Smooth muscle cell (in vitro differentiated cells): ENCODE results near the gene PCLO. TPM values are rescaled to one million over a fixed set of nuclear protein-coding genes. Genes with fewer than 3 reads are reported as not detected.

Source experiments
- DNase-seq: peaks from one replicate; lab custom pipeline; 2025; ENCODE audit not compliant: unreplicated experiment; lab: John Stamatoyannopoulos, UW
- H2AFZ ChIP-seq: fragments of 200-600 bp; sonication (generic); 2 replicates; pipeline ENCODE4 v1.6.0; 2016; ENCODE audit warnings: antibody characterized with exemption, low read depth, mild to moderate bottlenecking
- H3F3A ChIP-seq: fragments of 200-600 bp; sonication (generic); 2 replicates; pipeline ENCODE4 v1.6.0; 2017; ENCODE audit warnings: antibody characterized with exemption, low read depth
- H3K27ac ChIP-seq: fragments of 200-600 bp; sonication (generic); 2 replicates; pipeline ENCODE4 v1.5.1; 2016; ENCODE audit warnings: low read depth, mild to moderate bottlenecking
- H3K27me3 ChIP-seq: fragments of 200-600 bp; sonication (generic); 2 replicates; pipeline ENCODE4 v1.6.1; 2016; ENCODE audit warnings: low read depth, mild to moderate bottlenecking
- H3K36me3 ChIP-seq: fragments of 200-600 bp; sonication (generic); 2 replicates; pipeline ENCODE4 v1.5.1; 2016; ENCODE audit warnings: low read depth
- H3K4me1 ChIP-seq: fragments of 200-600 bp; sonication (generic); 2 replicates; pipeline ENCODE4 v1.5.1; 2016; ENCODE audit warnings: low read depth
- H3K4me2 ChIP-seq: fragments of 200-600 bp; sonication (generic); 2 replicates; pipeline ENCODE4 v1.6.0; 2016; ENCODE audit warnings: mild to moderate bottlenecking
- H3K4me3 ChIP-seq: fragments of 200-600 bp; sonication (generic); 2 replicates; pipeline ENCODE4 v1.5.1; 2016; ENCODE audit warnings: mild to moderate bottlenecking
- H3K79me2 ChIP-seq: fragments of 200-600 bp; sonication (generic); 2 replicates; pipeline ENCODE4 v1.6.0; 2016; ENCODE audit warnings: low read depth, mild to moderate bottlenecking
- H3K9ac ChIP-seq: fragments of 200-600 bp; sonication (generic); 2 replicates; pipeline ENCODE4 v1.6.0; 2016; ENCODE audit warnings: low read depth
- H3K9me3 ChIP-seq: fragments of 200-600 bp; sonication (generic); replicated peaks from 2 replicates; pipeline ENCODE4 v1.5.1; 2016; ENCODE audit warnings: low read depth
- H4K20me1 ChIP-seq: fragments of 200-600 bp; sonication (generic); 2 replicates; pipeline ENCODE4 v1.6.0; 2016; ENCODE audit warnings: low read depth
- WGBS: methylation state at CpG from one replicate; pipeline ENCODE4 v1.1.7; 2016; ENCODE audit warnings: low lambda C conversion rate; 5-methylcytosine and 5-hydroxymethylcytosine counted together
- polyA plus RNA-seq: library from polyadenylated mRNA; unstranded; fragments of >200 nt; fragmentation: Nextera tagmentation; extraction: Ambion mirVana; gene quantifications from 2 replicates; pipeline ENCODE4 v1.2.1, GENCODE V29; 2016
- total RNA-seq: library from RNA; depleted of rRNA; stranded (reverse); fragments of >200 nt; gene quantifications from 2 replicates; pipeline ENCODE4 v1.2.3, GENCODE V29; 2014
- TF ChIP-seq, protein P1 (sequence below): fragments of 200-600 bp; sonication (generic); IDR thresholded peaks from 2 replicates; pipeline ENCODE4 v1.5.1; 2017; ENCODE audit warnings: borderline replicate concordance, mild to moderate bottlenecking, antibody characterized with exemption; ENCODE audit not compliant: insufficient read depth, poor library complexity, severe bottlenecking

Gene PCLO
- total and polyA plus RNA-seq, 2 experiments from 2014 or later, result 0.42 to 1.9 TPM

DNA sequence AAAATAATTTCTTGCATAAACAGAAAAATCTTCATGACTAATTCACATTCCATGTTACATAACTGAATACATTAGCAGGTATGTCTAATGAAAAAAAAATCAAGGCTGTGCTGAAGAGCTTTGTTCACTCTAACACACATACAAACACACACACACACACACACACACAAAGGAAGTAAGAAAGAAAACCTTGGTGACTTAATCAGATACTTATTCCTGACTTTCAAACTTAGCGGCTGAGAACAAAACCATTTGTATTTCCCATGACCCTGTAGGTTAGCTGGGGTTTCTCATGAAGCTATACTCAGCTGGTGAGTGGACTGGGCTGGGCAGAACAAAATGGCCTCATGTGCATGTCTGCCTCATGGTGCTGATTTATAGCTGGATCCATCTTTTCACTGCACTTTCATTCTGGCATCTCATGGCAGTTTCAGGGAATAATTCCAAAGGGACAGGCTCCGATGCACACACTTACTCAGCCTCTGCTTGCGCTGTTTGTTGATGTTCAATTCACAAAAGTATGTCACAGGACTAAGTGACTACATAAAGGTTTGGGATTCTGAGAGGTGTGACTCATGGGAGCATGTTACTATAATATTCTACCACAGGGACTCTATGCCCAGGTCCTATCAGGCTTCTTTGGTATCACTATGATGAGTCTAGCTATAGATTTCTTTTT lies 161.2 kb downstream of the PCLO start:
- Histone ChIP-seq H2AFZ (no peak overlapping the region), H3K4me2 (no peak overlapping the region)
- DNase-seq, result no peak

DNA sequence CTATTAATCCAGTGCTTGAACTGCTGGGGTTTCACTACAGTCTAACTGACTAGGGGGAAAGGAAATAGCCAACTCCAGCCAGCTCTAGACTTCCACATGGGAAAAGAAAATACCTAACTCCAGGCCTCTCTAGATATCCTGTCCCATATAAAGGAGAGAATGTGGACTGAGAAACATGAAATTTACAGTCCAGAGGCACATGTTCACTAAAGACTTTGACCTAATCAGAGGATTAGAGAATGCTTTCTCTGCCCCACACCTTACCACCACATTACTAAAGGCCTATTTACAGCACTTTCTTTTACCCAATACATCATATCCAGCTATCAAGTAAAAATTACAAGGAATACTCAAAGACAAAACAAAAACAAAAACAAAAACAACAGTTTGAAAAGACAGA lies 164.2 kb downstream of the PCLO start:
- H3K4me2 ChIP-seq, result no peak overlapping the region
- no peak overlapping the region for H3K27ac ChIP-seq
- H2AFZ ChIP-seq, result no peak overlapping the region
- no peaks in the 10 kb centered on the region for H4K20me1 ChIP-seq
- no peaks in the 10 kb centered on the region for H3K9me3 ChIP-seq
- H3K79me2 ChIP-seq, result no peaks in the 10 kb centered on the region
- no peak overlapping the region for H3K4me3 ChIP-seq
- no peaks in the 10 kb centered on the region for H3F3A ChIP-seq
- no peaks in the 10 kb centered on the region for H3K27me3 ChIP-seq
- H3K4me1 ChIP-seq, result no peaks in the 10 kb centered on the region
- no peak overlapping the region for H3K9ac ChIP-seq
- DNase-seq, result no peak
- TF ChIP-seq, protein P1, sequence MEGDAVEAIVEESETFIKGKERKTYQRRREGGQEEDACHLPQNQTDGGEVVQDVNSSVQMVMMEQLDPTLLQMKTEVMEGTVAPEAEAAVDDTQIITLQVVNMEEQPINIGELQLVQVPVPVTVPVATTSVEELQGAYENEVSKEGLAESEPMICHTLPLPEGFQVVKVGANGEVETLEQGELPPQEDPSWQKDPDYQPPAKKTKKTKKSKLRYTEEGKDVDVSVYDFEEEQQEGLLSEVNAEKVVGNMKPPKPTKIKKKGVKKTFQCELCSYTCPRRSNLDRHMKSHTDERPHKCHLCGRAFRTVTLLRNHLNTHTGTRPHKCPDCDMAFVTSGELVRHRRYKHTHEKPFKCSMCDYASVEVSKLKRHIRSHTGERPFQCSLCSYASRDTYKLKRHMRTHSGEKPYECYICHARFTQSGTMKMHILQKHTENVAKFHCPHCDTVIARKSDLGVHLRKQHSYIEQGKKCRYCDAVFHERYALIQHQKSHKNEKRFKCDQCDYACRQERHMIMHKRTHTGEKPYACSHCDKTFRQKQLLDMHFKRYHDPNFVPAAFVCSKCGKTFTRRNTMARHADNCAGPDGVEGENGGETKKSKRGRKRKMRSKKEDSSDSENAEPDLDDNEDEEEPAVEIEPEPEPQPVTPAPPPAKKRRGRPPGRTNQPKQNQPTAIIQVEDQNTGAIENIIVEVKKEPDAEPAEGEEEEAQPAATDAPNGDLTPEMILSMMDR, result no peak
- no peaks in the 10 kb centered on the region for H3K36me3 ChIP-seq

More for the DNA sequence above, 161.2 kb downstream of the PCLO start:
- H4K20me1 ChIP-seq, result no peaks in the 10 kb centered on the region
- no peaks in the 10 kb centered on the region for H3K79me2 ChIP-seq
- TF ChIP-seq, protein P1, result no peak
- H3K27ac ChIP-seq, result no peak overlapping the region
- H3K4me3 ChIP-seq, result no peak overlapping the region
- no peaks in the 10 kb centered on the region for H3K27me3 ChIP-seq
- WGBS, result 94% methylated on average over 3 of the region's 3 CpGs
- no peaks in the 10 kb centered on the region for H3F3A ChIP-seq
- no peak overlapping the region for H3K9ac ChIP-seq
- H3K9me3 ChIP-seq, result no peaks in the 10 kb centered on the region
- no peaks in the 10 kb centered on the region for H3K36me3 ChIP-seq
- no peaks in the 10 kb centered on the region for H3K4me1 ChIP-seq

- Histone ChIP-seq H3K27me3 (no peaks in the 10 kb centered on the region), H3K27ac (no peak overlapping the region), H3K36me3 (no peaks in the 10 kb centered on the region), H3K4me1 (no peaks in the 10 kb centered on the region), H3K9ac (no peak overlapping the region), H3K4me3 (no peak overlapping the region), H3K79me2 (no peaks in the 10 kb centered on the region), H3F3A (no peaks in the 10 kb centered on the region), H3K4me2 (no peak overlapping the region), H4K20me1 (no peaks in the 10 kb centered on the region), H3K9me3 (no peaks in the 10 kb centered on the region), H2AFZ (no peak overlapping the region)
- no peak for DNase-seq
- TF ChIP-seq, protein P1, result no peak
- WGBS, result 90% methylated on average over 2 of the region's 2 CpGs
These were observed 177.4 kb downstream of the PCLO start for GRCh38 chr7:82985144-82985802.
